ENCODE measurements around the gene YY1. TPM values are rescaled to one million over a fixed set of nuclear protein-coding genes. Genes with fewer than 3 reads are reported as not detected.

The YY1 gene
- total RNA-seq, 4 donors from 2014 or later: 39.3 to 48.7 (median 43.7) TPM

DNA sequence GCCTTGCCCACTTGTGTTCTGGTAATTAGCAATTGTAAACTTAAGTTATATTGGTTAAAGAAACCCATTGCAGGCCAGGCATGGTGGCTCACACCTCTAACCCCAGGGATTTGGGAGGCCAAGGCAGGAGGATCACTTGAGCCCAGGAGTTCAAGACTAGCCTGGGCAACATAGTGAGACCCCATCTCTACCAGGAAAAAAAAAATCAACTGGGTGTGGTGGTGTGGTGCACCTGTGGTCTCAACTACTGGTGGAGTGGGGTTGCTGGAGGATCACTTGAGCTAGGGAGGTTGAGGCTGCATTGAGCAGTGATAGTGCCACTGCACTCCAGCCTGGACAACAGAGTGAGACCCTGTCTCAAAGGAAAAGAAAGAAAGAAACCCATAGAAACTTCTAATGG is 13.7 kb downstream of the YY1 start:
- no peak for ATAC-seq
- Histone ChIP-seq H3K9me3 (no peaks in the 10 kb centered on the region), H3K4me1 (peaks cover 33 to 34% of the 10 kb centered on the region in 2 donors), H3K27ac (no peak overlapping the region), H3K36me3 (no peaks in the 10 kb centered on the region), H3K4me3 (no peak overlapping the region), H3K27me3 (no peaks in the 10 kb centered on the region)
- no peak for DNase-seq
- intact Hi-C loops (cut with DNase I; ENCODE audit: low total_unique reads): no loop called here
- TF ChIP-seq, protein P1, sequence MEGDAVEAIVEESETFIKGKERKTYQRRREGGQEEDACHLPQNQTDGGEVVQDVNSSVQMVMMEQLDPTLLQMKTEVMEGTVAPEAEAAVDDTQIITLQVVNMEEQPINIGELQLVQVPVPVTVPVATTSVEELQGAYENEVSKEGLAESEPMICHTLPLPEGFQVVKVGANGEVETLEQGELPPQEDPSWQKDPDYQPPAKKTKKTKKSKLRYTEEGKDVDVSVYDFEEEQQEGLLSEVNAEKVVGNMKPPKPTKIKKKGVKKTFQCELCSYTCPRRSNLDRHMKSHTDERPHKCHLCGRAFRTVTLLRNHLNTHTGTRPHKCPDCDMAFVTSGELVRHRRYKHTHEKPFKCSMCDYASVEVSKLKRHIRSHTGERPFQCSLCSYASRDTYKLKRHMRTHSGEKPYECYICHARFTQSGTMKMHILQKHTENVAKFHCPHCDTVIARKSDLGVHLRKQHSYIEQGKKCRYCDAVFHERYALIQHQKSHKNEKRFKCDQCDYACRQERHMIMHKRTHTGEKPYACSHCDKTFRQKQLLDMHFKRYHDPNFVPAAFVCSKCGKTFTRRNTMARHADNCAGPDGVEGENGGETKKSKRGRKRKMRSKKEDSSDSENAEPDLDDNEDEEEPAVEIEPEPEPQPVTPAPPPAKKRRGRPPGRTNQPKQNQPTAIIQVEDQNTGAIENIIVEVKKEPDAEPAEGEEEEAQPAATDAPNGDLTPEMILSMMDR (IDR thresholded peaks at IDR 0.05 in 4 of 5, conservative IDR thresholded peaks at IDR 0.05 in 1 of 5): no peak
- no peak for TF ChIP-seq POLR2A (IDR thresholded peaks at IDR 0.05)
- in situ Hi-C loops (cut with MboI; ENCODE audit: low sequenced_read_pairs in 4 of 4): no loop called here

DNA sequence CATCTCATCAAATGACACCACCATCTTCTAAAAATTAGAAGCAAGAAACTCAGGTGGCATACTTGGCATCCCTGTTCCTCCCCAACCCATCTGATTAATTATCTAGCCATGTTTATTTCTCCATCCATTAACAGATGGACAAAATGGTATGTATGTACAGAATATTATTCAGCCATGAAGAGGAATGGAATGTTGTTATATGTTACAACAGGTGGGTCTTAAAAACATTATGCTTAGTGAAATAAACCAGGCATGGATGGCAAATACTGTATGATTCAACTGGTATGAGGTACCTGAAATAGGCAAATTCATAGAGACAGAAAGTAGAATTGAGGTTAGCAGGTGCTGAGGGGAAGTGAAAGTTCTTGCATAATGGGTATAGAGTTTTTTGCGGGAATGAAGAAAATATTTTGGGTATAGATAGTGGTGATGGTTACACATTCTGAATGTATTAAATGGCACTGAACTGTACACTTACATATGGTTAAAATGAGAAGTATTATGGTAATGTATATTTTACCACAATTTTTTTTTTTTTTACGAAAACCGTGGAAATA is 17.5 kb downstream of the YY1 start:
- no peak overlapping the region for H3K4me3 ChIP-seq
- peaks cover 25 to 32% of the 10 kb centered on the region in 2 donors for H3K4me1 ChIP-seq
- H3K27ac ChIP-seq: no peak overlapping the region
- H3K36me3 ChIP-seq: no peaks in the 10 kb centered on the region
- H3K27me3 ChIP-seq: no peaks in the 10 kb centered on the region
- ATAC-seq (no peak), DNase-seq (no peak)
- no peaks in the 10 kb centered on the region for H3K9me3 ChIP-seq
- in situ Hi-C loops (cut with MboI; ENCODE audit: low sequenced_read_pairs in 4 of 4) (no loop called here), intact Hi-C loops (cut with DNase I; ENCODE audit: low total_unique reads) (no loop called here)
- TF ChIP-seq, protein P1 (IDR thresholded peaks at IDR 0.05 in 4 of 5, conservative IDR thresholded peaks at IDR 0.05 in 1 of 5): no peak
- no peak for TF ChIP-seq POLR2A (IDR thresholded peaks at IDR 0.05)

DNA sequence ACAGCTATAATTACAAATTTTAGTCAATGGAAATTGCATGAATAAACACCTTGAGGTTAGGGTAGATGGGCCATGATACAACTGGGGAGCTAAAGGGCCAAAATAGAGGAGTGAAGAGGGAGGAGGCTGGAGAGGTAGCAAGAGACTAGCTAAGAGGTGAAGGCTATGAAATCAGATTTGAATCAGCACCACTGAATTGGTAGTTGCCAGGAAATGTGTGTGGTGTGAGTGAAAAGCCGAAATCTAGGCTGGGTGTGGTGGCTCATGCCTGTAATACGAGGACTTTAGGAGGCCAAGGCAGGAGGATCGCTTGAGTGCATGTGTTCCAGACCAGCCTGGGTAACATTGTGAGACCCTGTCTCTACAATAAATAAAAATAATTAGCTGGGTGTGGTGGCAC is 22.7 kb downstream of the YY1 start:
- DNase-seq: no peak

DNA sequence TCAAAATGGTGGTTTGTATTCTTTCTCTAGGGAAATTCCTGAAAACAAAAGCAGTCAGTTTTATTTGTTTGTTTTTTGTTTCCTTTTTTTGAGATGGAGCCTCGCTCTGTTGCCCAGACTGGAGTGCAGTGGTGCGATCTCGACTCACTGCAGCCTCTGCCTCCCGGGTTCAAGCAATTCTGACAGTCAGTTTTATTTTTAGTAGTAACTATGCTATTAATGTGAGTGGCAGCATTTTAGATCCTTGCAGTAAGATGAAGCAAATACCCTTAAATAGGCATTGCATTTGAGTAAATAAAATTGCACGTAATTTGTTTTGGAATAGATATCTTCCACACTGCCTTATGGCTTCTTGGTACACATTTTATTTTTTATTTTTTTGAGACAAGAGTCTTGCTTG is 23.6 kb downstream of the YY1 start:
- peaks cover 44 to 53% of the 10 kb centered on the region in 2 donors for H3K4me1 ChIP-seq

More for the DNA sequence above, 22.7 kb downstream of the YY1 start:
- Histone ChIP-seq H3K27me3 (no peaks in the 10 kb centered on the region), H3K9me3 (no peaks in the 10 kb centered on the region), H3K27ac (peak overlapping the region in 2 of 4 donors; percentile 9 to 20), H3K4me3 (no peak overlapping the region), H3K4me1 (peaks cover 36 to 45% of the 10 kb centered on the region in 2 donors), H3K36me3 (peaks cover 0 to 11% of the 10 kb centered on the region in 2 donors)
- intact Hi-C loops (cut with DNase I; ENCODE audit: low total_unique reads): no loop called here
- in situ Hi-C loops (cut with MboI; ENCODE audit: low sequenced_read_pairs in 4 of 4): no loop called here
- no peak for TF ChIP-seq POLR2A (IDR thresholded peaks at IDR 0.05)
- TF ChIP-seq, protein P1 (IDR thresholded peaks at IDR 0.05 in 4 of 5, conservative IDR thresholded peaks at IDR 0.05 in 1 of 5): no peak
- no peak for ATAC-seq

More for the DNA sequence above, 23.6 kb downstream of the YY1 start:
- Histone ChIP-seq H3K9me3 (no peaks in the 10 kb centered on the region), H3K4me3 (no peak overlapping the region), H3K36me3 (peaks cover 0 to 11% of the 10 kb centered on the region in 2 donors), H3K27ac (peak overlapping the region; percentile 9 to 30 (median 19)), H3K27me3 (no peaks in the 10 kb centered on the region)
- DNase-seq (no peak), ATAC-seq (no peak)
- intact Hi-C loops (cut with DNase I; ENCODE audit: low total_unique reads): no loop called here
- in situ Hi-C loops (cut with MboI; ENCODE audit: low sequenced_read_pairs in 4 of 4): no loop called here
- no peak for TF ChIP-seq POLR2A (IDR thresholded peaks at IDR 0.05)
- TF ChIP-seq, protein P1 (IDR thresholded peaks at IDR 0.05 in 4 of 5, conservative IDR thresholded peaks at IDR 0.05 in 1 of 5): no peak
